ENCODE results near the gene TMEM255A. TPM values are rescaled to one million over a fixed set of nuclear protein-coding genes. Genes with fewer than 3 reads are reported as not detected.

TMEM255A gene
- total and polyA plus RNA-seq, 2 of the 4 experiments (the other 2 are of a cell fraction) = 0.03 TPM; not detected in 1

DNA sequence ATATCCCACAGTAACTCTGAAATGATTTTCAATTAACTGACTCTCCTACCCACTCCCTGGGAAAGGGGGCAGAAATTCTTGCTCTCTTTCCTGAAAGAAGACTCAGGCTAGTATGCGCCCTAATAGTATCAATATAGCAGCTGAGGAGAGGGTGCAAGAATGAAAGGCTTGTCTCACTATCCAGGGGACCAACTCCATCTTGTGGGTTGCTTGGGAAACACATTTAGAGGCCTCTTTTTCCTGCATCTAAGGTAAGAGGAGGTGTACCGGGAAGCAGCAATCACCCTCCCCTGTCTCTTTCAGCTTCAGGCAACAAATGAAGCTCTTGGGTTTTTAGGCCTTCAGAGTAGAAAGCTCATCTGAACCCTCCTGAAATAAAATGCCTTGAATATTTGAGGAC lies 11.3 kb downstream of the TMEM255A start:
- TF ChIP-seq RFX5 (IDR thresholded peaks at IDR 0.05; ENCODE audit: low read depth, low read length) = no peak
- TF ChIP-seq, protein P1, sequence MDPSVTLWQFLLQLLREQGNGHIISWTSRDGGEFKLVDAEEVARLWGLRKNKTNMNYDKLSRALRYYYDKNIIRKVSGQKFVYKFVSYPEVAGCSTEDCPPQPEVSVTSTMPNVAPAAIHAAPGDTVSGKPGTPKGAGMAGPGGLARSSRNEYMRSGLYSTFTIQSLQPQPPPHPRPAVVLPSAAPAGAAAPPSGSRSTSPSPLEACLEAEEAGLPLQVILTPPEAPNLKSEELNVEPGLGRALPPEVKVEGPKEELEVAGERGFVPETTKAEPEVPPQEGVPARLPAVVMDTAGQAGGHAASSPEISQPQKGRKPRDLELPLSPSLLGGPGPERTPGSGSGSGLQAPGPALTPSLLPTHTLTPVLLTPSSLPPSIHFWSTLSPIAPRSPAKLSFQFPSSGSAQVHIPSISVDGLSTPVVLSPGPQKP (IDR thresholded peaks at IDR 0.05; ENCODE audit: borderline replicate concordance, low read depth, low read length) = no peak
- TF ChIP-seq MAZ (IDR thresholded peaks at IDR 0.05; ENCODE audit: borderline replicate concordance, low read depth, low read length) = no peak
- no peak for TF ChIP-seq RAD21 (IDR thresholded peaks at IDR 0.05; ENCODE audit: low read length)
- TF ChIP-seq MAFK (IDR thresholded peaks at IDR 0.05; ENCODE audit: low read depth, low read length) = no peak
- no peak for TF ChIP-seq SMC3 (IDR thresholded peaks at IDR 0.05; ENCODE audit: low read depth, low read length)
- no peak for TF ChIP-seq CHD1 (IDR thresholded peaks at IDR 0.05; ENCODE audit: low read depth, low read length)
- TF ChIP-seq, protein P2, sequence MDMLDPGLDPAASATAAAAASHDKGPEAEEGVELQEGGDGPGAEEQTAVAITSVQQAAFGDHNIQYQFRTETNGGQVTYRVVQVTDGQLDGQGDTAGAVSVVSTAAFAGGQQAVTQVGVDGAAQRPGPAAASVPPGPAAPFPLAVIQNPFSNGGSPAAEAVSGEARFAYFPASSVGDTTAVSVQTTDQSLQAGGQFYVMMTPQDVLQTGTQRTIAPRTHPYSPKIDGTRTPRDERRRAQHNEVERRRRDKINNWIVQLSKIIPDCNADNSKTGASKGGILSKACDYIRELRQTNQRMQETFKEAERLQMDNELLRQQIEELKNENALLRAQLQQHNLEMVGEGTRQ (IDR thresholded peaks at IDR 0.05; ENCODE audit: low read depth, low read length) = no peak
- no peak for TF ChIP-seq POLR2A (IDR thresholded peaks at IDR 0.05; ENCODE audit: low read depth, low read length)
- no peak for TF ChIP-seq FOS (IDR thresholded peaks at IDR 0.05; ENCODE audit: low read depth, low read length)
- TF ChIP-seq MXI1 (IDR thresholded peaks at IDR 0.05; ENCODE audit: borderline replicate concordance, low read depth, low read length) = no peak
- no peak for TF ChIP-seq RCOR1 (IDR thresholded peaks at IDR 0.05; ENCODE audit: insufficient replicate concordance, low read length)
- TF ChIP-seq NFE2L2 (IDR thresholded peaks at IDR 0.05; ENCODE audit: low read depth, low read length) = no peak
- TF ChIP-seq CEBPB (IDR thresholded peaks at IDR 0.05; ENCODE audit: low read depth, low read length) = no peak
- TF ChIP-seq BHLHE40 (IDR thresholded peaks at IDR 0.05; ENCODE audit: low read depth, low read length) = no peak
- TF ChIP-seq, protein P3, sequence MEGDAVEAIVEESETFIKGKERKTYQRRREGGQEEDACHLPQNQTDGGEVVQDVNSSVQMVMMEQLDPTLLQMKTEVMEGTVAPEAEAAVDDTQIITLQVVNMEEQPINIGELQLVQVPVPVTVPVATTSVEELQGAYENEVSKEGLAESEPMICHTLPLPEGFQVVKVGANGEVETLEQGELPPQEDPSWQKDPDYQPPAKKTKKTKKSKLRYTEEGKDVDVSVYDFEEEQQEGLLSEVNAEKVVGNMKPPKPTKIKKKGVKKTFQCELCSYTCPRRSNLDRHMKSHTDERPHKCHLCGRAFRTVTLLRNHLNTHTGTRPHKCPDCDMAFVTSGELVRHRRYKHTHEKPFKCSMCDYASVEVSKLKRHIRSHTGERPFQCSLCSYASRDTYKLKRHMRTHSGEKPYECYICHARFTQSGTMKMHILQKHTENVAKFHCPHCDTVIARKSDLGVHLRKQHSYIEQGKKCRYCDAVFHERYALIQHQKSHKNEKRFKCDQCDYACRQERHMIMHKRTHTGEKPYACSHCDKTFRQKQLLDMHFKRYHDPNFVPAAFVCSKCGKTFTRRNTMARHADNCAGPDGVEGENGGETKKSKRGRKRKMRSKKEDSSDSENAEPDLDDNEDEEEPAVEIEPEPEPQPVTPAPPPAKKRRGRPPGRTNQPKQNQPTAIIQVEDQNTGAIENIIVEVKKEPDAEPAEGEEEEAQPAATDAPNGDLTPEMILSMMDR (conservative IDR thresholded peaks at IDR 0.05; ENCODE audit: low read depth, low read length) = no peak
- Histone ChIP-seq H3K56ac (ENCODE audit: extremely low read depth, insufficient read depth, low read length) (no peak overlapping the region), H3K4me3 (ENCODE audit: insufficient read depth, low read depth, low read length) (no peak overlapping the region), H3K9me1 (ENCODE audit: insufficient read depth, low read length) (no peaks in the 10 kb centered on the region), H3K4ac (ENCODE audit: low read depth, low read length) (no peak overlapping the region), H3K4me2 (ENCODE audit: low read depth, low read length) (no peak overlapping the region), H3K27ac (ENCODE audit: insufficient read depth, low read length) (no peak overlapping the region), H4K20me1 (ENCODE audit: insufficient read depth, low read length) (no peaks in the 10 kb centered on the region), H2BK5ac (ENCODE audit: low read depth, low read length, poor library complexity, severe bottlenecking) (no peak overlapping the region), H2BK15ac (ENCODE audit: low read depth, low read length) (no peak overlapping the region), H4K8ac (ENCODE audit: low read depth in 2 of 2, low read length in 2 of 2) (no peak overlapping the region), H3K4me1 (ENCODE audit: control insufficient read depth, insufficient read depth, low read length) (no peaks in the 10 kb centered on the region), H4K91ac (ENCODE audit: insufficient read depth, low read depth, low read length) (no peak overlapping the region), H2AFZ (replicated peaks; ENCODE audit: low read length, poor library complexity) (no peak overlapping the region), H3K14ac (replicated peaks; ENCODE audit: low read depth, low read length) (no peak overlapping the region), H3K9me3 (ENCODE audit: control insufficient read depth, insufficient read depth, low read length) (no peaks in the 10 kb centered on the region), H2BK120ac (ENCODE audit: low read depth, low read length) (no peak overlapping the region), H2AK9ac (replicated peaks; ENCODE audit: low read depth, low read length, poor library complexity) (no peak overlapping the region), H3K79me1 (ENCODE audit: low read depth in 1 of 2, low read length in 2 of 2) (no peaks in the 10 kb centered on the region), H2AK5ac (ENCODE audit: low read depth, low read length) (no peak overlapping the region), H3K36me3 (ENCODE audit: control insufficient read depth, insufficient read depth, low read length) (no peaks in the 10 kb centered on the region), H3K27me3 (ENCODE audit: control insufficient read depth, insufficient read depth, low read length) (peaks cover 6% of the 10 kb centered on the region), H2BK20ac (ENCODE audit: low read depth, low read length) (no peak overlapping the region), H3K18ac (ENCODE audit: low read depth, low read length) (no peak overlapping the region), H4K5ac (ENCODE audit: low read depth, low read length) (no peak overlapping the region), H3K23ac (ENCODE audit: low read depth, low read length) (no peak overlapping the region), H3K9ac (ENCODE audit: low read depth, low read length) (no peak overlapping the region)
- CTCF ChIA-PET = no interaction called here
- BruUV-seq (replicated peaks) = no TSS peak
- POLR2A ChIA-PET (ENCODE audit: unreplicated experiment) = no interaction called here
- DNase-seq = no peak
- intact Hi-C loops (cut with micrococcal nuclease) = no loop called here
- no CpG with 5 or more reads among the region's 2 CpGs for WGBS, 2 experiments (ENCODE audit: extremely low coverage in 2 of 2, insufficient read length in 1 of 2)
- in situ Hi-C loops (cut with MboI; ENCODE audit: low sequenced_read_pairs) = no loop called here
- dilution Hi-C loops (cut with HindIII; ENCODE audit: low sequenced_read_pairs, unreplicated experiment) = no loop called here
- no peak for ATAC-seq (ENCODE audit: low read depth)
